K562 (cell line): ENCODE results near the gene AKAP10. TPM values are rescaled to one million over a fixed set of nuclear protein-coding genes. Genes with fewer than 3 reads are reported as not detected.
A peak's percentile ranks its signal among the peaks of the same experiment; 100 is the strongest.

Experiments used
- CBX3 ChIP-seq, 2 experiments: IDR thresholded peaks; 1 replicate in 1 of 2; 2 replicates in 1 of 2; pipeline ENCODE4 v1.6.1; 2012; ENCODE audit warnings: inconsistent platforms in 2 of 2, low read length in 2 of 2, borderline replicate concordance in 1 of 2, control low read depth in 1 of 2
- CREBBP ChIP-seq: IDR thresholded peaks from one replicate; pipeline ENCODE4 v1.6.1; 2012; ENCODE audit warnings: low read depth, mild to moderate bottlenecking, control low read depth, inconsistent platforms, low read length
- POLR2AphosphoS5 ChIP-seq: IDR thresholded peaks from 2 replicates; pipeline ENCODE4 v1.6.1; 2011; ENCODE audit warnings: mild to moderate bottlenecking, low read depth, low read length, moderate library complexity; ENCODE audit not compliant: control insufficient read depth, insufficient read depth
- POLR3A ChIP-seq: IDR thresholded peaks from 2 replicates; pipeline ENCODE4 v1.6.1; 2011; ENCODE audit warnings: borderline replicate concordance, mild to moderate bottlenecking, moderate library complexity; ENCODE audit not compliant: insufficient read length, insufficient read depth; ENCODE audit errors: extremely low read depth
- SMARCA4 ChIP-seq: fragments of 450-650 bp; IDR thresholded peaks from 2 replicates; pipeline ENCODE4 v1.6.1; 2016
- ZNF408 ChIP-seq: fragments of 250-450 bp; sonication (Bioruptor Pico); IDR thresholded peaks from 2 replicates; pipeline ENCODE4 v1.4.0; 2020; ENCODE audit warnings: low read depth, mild to moderate bottlenecking, moderate library complexity
- ZNF507 ChIP-seq: conservative IDR thresholded peaks from 2 replicates; pipeline ENCODE4 v1.6.1; 2017; ENCODE audit warnings: missing genetic modification characterization, missing compliant biosample characterization
- polyA plus RNA-seq, 8 experiments: library from polyadenylated mRNA; depleted of rRNA in 4 of 8; stranded (reverse) in 5 of 8; unstranded in 3 of 8; fragments of >200 nt; fragmentation: Nextera tagmentation in 2 of 8; fragmentation: Illumina TruSeq in 1 of 8; extraction: Ambion mirVana in 2 of 8; extraction: Trizol in 1 of 8; gene quantifications; 2 replicates each; pipeline versions ENCODE4 v1.2.1 to v1.2.3, GENCODE V29; 2011 to 2014; ENCODE audit warnings: inconsistent platforms in 1 of 8, missing spikeins in 1 of 8
- total RNA-seq, 7 experiments: library from RNA; depleted of rRNA in 6 of 7; stranded (reverse); fragments of >200 nt in 6 of 7; fragmentation: Illumina TruSeq in 2 of 7; extraction: Trizol in 2 of 7; gene quantifications; 2 replicates each; pipeline versions ENCODE4 v1.2.1 to v1.2.3, GENCODE V29; 2011 to 2021; ENCODE audit warnings: low replicate concordance in 1 of 7
- TF ChIP-seq, protein P1 (sequence below), 2 experiments: fragments of 450-650 bp in 1 of 2; sonication (generic) in 1 of 2; formaldehyde crosslinking in 1 of 2; IDR thresholded peaks; 2 replicates each; pipeline versions ENCODE4 v1.7.1 to v1.9.0; 2016 to 2022; ENCODE audit warnings: inconsistent platforms in 1 of 2, mild to moderate bottlenecking in 1 of 2, missing genetic modification reagents in 1 of 2
- TF ChIP-seq, protein P2 (sequence below): fragments of 250-450 bp; sonication (Bioruptor Pico); IDR thresholded peaks from 2 replicates; pipeline ENCODE4 v1.6.1; 2021; ENCODE audit warnings: mild to moderate bottlenecking
- TF ChIP-seq, protein P3 (sequence below): fragments of 150-350 bp; conservative IDR thresholded peaks from 2 replicates; pipeline ENCODE4 v1.6.1; 2014; ENCODE audit warnings: low read length

The AKAP10 gene
- total and polyA plus RNA-seq, 9 of the 15 experiments (the other 6 are each of a cell fraction or from before 2014, with no cell fraction given): 4.0 to 20.3 (median 8.2) TPM

DNA sequence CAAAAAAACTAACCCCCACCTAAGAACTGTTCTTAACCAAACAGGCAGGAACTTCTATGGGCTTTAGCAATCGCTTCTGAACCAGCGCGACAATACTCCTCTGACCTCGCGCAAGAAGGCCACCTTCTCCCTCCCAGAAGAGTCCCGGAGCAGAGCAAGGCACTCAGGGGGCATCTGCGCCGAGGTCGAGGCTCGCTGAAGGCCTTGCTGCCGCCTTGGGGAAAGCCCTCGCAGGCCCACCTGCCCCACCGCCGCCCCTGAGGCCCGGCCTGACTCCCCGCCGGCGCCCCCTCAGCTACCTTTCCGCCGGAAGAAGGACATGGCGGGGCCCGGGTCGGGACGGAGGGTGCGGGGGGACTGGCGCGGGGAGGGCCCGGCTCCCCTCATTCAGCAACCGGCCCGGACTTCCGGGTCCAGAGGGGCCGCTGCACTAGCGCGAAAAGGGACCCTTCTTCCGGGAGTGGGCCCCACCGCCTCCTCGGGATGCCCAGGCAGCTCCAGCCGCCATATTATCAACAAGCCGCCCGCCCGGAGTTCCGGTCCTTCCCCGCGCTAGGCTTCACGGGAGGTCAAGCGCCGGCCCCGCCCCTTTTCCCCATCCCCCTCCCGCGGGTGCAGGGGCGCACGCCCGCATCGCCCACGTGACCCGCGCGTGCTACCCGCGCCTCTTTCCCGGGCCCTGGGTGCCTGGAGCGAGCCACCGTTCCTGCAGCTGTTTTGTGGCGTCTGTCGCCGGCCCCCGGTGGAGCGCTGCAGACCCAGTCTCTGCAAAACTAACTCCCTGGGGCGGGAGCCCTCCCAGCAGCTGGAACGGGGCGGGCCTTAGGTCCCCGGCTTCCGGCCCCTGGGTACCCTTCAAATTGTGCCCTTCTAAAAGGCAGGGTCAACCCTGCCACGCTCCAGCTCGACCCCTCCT lies at the start of gene AKAP10 (continued):
- TF ChIP-seq, protein P1, sequence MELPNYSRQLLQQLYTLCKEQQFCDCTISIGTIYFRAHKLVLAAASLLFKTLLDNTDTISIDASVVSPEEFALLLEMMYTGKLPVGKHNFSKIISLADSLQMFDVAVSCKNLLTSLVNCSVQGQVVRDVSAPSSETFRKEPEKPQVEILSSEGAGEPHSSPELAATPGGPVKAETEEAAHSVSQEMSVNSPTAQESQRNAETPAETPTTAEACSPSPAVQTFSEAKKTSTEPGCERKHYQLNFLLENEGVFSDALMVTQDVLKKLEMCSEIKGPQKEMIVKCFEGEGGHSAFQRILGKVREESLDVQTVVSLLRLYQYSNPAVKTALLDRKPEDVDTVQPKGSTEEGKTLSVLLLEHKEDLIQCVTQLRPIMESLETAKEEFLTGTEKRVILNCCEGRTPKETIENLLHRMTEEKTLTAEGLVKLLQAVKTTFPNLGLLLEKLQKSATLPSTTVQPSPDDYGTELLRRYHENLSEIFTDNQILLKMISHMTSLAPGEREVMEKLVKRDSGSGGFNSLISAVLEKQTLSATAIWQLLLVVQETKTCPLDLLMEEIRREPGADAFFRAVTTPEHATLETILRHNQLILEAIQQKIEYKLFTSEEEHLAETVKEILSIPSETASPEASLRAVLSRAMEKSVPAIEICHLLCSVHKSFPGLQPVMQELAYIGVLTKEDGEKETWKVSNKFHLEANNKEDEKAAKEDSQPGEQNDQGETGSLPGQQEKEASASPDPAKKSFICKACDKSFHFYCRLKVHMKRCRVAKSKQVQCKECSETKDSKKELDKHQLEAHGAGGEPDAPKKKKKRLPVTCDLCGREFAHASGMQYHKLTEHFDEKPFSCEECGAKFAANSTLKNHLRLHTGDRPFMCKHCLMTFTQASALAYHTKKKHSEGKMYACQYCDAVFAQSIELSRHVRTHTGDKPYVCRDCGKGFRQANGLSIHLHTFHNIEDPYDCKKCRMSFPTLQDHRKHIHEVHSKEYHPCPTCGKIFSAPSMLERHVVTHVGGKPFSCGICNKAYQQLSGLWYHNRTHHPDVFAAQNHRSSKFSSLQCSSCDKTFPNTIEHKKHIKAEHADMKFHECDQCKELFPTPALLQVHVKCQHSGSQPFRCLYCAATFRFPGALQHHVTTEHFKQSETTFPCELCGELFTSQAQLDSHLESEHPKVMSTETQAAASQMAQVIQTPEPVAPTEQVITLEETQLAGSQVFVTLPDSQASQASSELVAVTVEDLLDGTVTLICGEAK (IDR thresholded peaks at IDR 0.05): peak; percentile 71
- TF ChIP-seq, protein P1 (CRISPR knock-in tag; IDR thresholded peaks at IDR 0.05): no peak
- TF ChIP-seq ZNF507 (tag): no peak
- TF ChIP-seq, protein P2, sequence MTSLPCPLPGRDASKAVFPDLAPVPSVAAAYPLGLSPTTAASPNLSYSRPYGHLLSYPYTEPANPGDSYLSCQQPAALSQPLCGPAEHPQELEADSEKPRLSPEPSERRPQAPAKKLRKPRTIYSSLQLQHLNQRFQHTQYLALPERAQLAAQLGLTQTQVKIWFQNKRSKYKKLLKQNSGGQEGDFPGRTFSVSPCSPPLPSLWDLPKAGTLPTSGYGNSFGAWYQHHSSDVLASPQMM: no peak
- TF ChIP-seq SMARCA4: no peak
- TF ChIP-seq POLR2AphosphoS5: peak; percentile 64; the same call in 1 of the 2 replicates
- no peak for TF ChIP-seq ZNF408 (CRISPR knock-in tag)
- TF ChIP-seq POLR3A: no peak
- TF ChIP-seq, protein P3, sequence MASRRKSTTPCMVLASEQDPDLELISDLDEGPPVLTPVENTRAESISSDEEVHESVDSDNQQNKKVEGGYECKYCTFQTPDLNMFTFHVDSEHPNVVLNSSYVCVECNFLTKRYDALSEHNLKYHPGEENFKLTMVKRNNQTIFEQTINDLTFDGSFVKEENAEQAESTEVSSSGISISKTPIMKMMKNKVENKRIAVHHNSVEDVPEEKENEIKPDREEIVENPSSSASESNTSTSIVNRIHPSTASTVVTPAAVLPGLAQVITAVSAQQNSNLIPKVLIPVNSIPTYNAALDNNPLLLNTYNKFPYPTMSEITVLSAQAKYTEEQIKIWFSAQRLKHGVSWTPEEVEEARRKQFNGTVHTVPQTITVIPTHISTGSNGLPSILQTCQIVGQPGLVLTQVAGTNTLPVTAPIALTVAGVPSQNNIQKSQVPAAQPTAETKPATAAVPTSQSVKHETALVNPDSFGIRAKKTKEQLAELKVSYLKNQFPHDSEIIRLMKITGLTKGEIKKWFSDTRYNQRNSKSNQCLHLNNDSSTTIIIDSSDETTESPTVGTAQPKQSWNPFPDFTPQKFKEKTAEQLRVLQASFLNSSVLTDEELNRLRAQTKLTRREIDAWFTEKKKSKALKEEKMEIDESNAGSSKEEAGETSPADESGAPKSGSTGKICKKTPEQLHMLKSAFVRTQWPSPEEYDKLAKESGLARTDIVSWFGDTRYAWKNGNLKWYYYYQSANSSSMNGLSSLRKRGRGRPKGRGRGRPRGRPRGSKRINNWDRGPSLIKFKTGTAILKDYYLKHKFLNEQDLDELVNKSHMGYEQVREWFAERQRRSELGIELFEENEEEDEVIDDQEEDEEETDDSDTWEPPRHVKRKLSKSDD: no peak
- no peak for TF ChIP-seq CREBBP
- TF ChIP-seq CBX3 (IDR thresholded peaks at IDR 0.05; ENCODE audit: borderline replicate concordance in 1 of 2, low read length in 2 of 2): no peak; a peak in 1 of 3 replicates
